Mesenteric fat pad (tissue), 1 donor: ENCODE data around the gene ALDH16A1. TPM values are rescaled to one million over a fixed set of nuclear protein-coding genes. Genes with fewer than 3 reads are reported as not detected.

ENCODE experiments used
- DNase-seq: peaks from one replicate; pipeline ENCODE4 v3.0.0-alpha.2; 2020; ENCODE audit warnings: low spot score
- total RNA-seq: library from RNA; stranded (reverse); fragmentation: NEBNext Ultra II Directional; extraction: Animal tissue kit (Norgen Biotek cat#: 25700); gene quantifications from one replicate; pipeline ENCODE4 v1.2.1, GENCODE V29; 2021
- donor health status: DM: yes; HTN: yes; CAD: no.

Gene ALDH16A1
- total RNA-seq, 1 donor from 2014 or later, result 32.1 TPM

DNA sequence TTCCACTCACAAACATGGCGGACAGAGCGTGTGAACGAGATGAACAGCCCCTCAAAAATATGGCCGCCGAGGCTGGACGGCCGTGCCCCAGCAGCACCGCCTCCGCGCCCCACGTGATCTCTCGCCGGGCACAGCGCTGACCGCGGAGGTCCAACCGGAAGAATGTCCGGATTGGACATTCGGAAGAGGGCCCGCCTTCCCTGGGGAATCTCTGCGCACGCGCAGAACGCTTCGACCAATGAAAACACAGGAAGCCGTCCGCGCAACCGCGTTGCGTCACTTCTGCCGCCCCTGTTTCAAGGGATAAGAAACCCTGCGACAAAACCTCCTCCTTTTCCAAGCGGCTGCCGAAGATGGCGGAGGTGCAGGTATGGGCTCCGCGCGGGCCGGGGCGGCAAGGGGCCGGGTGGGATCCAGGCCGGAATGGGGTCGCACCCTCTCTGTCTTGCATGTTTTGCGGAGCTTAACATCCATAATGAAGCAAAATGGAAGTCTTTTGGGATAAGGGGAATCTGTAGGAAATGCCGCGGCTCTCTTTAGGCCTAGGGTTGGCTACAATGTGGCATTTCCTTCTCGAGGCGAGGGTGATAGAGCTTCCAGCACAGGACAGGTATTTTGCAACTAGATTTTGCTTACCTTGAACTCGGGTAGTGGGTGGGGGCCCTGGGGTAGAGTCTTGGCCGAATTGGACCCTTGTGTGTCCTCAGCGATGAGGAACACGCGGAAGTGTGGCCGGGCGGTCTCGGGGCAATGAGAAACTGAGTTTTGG, 34.4 kb downstream of the ALDH16A1 start, which contains the start of gene RPL13A:
Gene RPL13A, plus strand, starts transcription at position 332 of the 769 bp plus-strand sequence. Its CDS starts 22 bp downstream, at position 354.
- DNase-seq, result peak; percentile 100

DNA sequence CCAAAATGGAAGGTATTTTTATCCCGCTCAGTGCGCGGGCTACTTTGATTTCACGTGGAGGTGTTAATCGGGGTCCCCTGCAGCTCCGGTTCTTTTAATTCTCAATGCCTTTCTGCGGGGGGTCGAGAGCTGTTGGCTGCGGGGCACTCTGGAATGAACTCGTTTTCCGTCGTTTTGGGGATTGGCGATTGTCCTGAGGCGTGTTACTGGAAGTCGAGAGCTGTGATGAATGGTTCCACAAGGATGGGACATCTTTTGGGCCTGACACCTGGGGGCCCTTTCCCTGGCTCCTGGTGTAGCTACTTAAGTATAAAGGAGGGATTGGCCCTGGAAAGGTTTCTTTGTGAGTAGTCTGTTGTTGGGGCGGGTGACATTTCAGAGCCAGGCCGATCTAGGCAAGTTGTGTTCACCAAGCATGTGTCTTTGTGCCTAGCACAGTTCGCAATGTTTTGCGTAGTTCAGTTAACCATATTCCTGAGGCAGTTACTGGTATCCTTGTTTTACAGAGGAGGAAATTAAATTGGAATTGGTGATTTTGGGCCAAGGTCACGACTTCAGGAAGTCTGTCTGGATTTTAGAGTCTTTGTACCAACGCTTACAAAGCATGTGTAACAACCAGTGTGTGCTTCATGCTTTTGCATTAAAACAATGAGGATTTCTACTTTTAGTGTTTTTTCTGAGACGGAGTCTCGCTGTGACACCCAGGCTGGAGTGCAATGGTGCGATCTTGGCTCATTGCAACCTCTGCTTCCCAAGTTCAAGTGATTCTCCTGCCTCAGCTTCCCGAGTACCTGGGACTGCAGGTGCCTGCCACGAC, 35.2 kb downstream of the ALDH16A1 start:
- DNase-seq, result no peak

DNA sequence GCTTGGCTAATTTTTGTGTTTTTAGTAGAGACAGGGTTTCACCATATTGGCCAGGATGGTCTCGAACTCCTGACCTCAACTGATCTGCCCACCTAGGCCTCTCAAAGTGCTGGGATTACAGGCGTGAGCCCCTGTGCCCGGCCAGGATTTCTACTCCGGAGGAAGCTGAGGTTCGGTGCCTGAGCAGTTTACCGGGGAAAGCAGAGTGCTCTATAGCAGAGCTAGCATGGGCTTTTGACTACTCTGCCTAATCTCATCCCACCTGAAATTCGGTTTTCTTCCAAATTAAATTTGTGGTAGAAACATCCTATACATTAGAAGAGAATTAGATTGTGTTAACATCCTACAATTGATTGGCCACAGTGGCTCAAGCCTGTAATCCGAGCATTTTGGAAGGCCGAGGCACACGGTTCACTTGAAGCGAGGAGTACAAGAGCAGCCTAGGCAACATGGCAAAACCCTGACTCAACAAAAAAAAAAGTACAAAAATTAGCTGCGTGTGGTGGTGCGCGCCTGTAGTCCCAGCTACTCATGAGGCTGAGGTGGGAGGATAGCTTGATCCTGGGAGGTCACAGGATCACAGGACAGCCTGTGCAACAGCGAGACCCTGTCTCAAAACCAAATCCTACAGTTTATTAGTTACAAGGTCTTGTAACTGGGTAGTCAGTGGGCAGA, 36.0 kb downstream of the ALDH16A1 start:
- no peak for DNase-seq

DNA sequence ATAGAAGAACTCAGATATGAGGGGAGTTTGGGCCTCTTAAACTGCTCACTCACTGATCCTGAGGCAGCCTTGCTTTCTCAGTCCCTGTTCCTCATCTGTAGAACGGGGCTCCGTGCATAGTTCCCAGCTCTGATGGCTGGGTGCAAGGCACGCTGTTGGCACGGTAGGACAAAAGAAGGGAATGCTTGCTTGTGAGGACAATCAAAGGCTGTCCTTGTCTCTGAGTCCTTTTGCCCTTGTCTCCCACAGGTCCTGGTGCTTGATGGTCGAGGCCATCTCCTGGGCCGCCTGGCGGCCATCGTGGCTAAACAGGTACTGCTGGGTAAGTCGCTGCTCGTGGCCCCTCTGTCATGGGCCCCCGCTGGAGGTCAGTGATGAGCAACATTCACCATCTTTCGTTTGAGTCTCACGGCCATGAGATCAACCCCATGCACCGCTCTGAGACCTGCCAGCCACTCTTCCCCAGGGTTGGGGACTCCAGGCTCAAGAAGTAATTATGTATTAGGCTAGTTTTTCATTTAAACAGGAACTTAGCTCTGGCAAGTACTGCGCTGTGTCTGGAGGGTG, 36.7 kb downstream of the ALDH16A1 start:
- no peak for DNase-seq

DNA sequence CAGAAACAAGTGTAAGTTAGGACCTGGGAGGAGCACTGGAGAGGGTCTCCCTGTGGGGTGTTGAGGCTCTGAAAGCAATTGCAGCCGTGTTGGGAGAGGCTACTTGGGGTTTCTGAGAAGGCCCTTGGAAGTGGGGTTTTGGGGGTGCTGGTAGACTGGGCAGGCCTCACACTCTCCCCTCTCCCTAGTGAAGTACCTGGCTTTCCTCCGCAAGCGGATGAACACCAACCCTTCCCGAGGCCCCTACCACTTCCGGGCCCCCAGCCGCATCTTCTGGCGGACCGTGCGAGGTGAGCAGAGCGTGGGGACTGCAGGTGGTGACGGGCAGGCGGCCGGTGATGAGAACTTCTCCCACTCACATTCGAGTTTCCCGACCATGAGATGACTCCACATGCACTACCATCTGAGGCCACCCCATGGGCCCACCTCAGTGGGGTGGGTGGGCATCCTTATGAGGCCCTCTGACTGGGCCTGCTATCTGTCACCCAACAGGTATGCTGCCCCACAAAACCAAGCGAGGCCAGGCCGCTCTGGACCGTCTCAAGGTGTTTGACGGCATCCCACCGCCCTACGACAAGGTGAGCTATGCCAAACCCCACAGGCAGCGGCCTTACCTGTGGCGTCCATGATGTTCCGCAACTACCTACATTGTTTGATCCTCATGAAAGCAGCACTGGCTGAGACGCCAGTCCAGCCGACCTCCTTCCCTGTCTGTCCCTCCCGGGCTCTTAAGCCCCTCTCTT, 37.4 kb downstream of the ALDH16A1 start:
- DNase-seq, result no peak

DNA sequence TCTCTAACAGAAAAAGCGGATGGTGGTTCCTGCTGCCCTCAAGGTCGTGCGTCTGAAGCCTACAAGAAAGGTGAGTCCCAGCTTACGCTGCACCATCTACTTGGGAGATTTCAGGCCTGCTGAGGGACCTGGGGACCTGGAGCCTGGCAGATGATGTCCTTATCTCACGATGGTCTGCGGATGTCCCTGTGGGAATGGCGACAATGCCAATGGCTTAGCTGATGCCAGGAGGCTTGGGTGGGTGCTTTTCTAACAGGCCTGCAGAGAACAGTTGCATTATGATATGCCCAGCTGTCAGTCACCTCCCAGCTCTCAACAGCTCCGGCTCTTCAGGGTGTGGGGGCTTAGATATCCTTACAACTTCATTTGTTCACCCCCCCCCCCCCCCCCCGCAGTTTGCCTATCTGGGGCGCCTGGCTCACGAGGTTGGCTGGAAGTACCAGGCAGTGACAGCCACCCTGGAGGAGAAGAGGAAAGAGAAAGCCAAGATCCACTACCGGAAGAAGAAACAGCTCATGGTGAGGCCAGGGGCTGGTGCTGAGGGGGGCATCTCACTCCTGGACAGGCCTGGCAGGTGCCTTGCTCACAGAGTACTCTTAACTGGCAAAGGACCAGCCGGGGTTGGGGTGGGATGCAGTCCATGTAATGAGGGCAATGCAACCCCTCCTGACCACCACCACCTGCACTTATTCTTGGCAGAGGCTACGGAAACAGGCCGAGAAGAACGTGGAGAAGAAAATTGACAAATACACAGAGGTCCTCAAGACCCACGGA, 38.2 kb downstream of the ALDH16A1 start:
- no peak for DNase-seq

DNA sequence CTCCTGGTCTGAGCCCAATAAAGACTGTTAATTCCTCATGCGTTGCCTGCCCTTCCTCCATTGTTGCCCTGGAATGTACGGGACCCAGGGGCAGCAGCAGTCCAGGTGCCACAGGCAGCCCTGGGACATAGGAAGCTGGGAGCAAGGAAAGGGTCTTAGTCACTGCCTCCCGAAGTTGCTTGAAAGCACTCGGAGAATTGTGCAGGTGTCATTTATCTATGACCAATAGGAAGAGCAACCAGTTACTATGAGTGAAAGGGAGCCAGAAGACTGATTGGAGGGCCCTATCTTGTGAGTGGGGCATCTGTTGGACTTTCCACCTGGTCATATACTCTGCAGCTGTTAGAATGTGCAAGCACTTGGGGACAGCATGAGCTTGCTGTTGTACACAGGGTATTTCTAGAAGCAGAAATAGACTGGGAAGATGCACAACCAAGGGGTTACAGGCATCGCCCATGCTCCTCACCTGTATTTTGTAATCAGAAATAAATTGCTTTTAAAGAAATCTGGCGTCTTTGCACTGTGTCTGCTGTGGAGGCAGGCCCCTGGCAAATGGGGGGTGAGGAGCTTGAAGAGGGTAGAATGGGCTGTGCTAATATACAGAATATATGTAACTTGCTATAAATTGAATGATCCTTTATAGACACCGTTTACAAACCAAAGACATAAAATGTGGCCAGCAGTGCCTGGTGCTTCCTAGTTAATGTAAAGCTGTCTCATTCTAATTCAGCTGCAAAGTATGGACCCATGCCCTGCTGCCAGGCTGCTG, 39.0 kb downstream of the ALDH16A1 start:
- no peak for DNase-seq

DNA sequence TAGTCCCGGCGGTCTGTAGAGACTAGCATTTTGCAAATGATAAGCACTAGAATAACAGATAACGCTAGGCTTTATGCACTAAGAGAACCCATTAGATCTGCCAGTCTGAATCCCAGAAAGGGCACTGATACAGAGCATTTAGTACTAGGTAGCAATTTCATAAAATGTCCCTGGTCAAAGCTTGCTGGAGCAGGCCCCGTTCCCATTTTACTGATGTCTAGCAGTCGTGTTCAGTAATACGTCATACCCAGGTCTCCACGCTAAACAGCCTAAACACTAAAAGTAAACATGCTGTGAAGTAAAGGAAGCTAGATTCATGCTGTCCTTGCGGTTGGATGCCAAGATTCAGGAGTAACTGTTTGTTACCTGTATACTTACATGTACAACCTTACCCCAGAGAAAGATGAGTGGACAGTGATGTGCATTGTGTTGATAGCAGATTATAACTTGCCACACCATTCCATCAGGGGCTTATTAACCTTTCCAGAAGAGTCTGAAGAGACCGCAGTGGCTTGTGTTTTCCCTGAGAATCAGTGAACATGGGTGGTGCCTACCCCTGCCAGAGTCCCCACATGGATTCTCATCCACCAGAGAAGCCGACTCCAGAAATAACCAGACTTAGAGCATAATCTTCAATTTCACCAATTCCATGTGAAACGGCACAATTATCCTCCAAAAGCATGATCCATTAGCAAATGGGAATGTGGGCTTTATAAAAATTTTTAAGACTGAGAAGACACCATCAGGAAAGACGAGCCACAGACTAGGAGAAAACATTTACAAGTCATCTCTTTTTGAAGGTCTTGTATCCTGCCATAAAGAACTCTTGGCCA, 39.8 kb downstream of the ALDH16A1 start:
- no peak for DNase-seq

DNA sequence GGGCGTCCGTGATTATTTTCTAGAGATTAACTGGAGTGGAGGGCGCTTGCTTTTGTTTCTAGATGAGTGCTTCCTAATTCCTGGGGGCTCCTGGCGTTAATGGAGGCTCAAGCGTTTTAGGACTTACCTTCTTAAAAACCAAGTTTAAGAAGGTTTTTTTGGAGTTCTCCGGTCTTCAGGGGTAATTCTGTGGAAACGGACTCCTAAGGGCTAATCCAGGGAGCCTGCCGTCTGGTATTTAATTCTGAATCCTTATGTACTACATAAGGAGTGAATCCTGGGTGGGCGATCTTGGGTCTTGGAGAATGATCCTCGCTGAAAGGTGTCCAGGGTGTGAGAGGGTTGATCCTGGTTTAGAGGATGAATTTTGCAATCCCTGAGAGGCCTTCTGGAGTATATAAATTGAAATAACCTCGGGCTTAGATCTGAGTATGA, 43.6 kb downstream of the ALDH16A1 start:
- no peak for DNase-seq

DNA sequence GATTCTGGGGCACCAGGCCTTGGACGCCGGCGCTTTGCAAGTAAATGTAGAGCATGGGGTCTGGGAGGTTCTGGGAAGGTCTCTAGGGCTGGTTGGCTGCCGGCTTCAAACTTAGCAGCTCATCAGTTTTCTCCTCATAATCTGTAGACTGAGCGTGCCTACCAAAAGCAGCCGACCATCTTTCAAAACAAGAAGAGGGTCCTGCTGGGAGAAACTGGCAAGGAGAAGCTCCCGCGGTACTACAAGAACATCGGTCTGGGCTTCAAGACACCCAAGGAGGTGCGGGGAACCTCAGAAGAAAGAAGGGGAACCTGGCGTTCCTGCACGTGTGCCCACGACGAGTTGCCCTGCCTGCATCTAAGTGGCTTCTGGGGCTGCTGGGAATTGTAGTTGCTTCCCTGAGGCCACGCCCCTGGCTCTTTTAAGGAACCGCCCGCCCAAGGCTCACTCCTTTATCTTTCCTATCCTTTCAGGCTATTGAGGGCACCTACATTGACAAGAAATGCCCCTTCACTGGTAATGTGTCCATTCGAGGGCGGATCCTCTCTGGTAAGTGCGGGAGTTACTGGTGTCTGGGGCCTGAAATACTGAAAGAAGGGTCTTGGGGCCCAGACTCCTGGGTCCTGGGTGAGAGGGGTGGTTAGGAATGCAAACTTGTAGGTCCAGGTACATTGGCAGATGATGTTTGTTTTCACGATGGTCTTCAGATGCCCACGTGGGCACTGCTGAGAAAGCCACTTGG, 44.2 kb downstream of the ALDH16A1 start:
- no peak for DNase-seq

DNA sequence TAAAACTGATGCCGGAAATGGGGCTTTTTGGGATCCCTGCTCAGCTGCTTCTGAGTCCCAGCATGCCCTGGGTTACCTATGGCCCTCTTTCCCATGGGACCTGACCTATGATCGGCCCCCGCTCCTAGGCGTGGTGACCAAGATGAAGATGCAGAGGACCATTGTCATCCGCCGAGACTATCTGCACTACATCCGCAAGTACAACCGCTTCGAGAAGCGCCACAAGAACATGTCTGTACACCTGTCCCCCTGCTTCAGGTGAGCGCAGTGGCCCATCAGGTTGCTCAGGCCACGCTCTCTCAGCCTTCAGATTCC, 44.7 kb downstream of the ALDH16A1 start:
- no peak for DNase-seq

DNA sequence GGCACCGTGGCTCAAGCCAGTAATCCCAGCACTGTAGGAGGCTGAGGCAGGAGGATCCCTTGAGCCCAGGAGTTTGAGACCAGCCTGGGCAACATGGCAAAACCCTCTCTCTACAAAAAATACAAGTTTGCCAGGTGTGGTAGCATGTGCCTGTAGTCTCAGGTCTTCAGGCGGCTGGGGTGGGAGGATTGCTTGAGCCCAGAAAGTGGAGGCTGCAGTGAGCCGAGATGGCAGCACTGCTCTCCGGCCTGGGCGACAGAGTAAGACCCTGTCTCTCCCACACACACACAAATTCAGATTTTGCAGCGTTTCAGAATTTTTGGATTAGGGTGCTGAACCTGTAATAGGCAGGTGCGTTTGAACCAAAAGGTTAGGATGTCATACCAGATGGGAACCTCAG, 45.5 kb downstream of the ALDH16A1 start:
- no peak for DNase-seq

DNA sequence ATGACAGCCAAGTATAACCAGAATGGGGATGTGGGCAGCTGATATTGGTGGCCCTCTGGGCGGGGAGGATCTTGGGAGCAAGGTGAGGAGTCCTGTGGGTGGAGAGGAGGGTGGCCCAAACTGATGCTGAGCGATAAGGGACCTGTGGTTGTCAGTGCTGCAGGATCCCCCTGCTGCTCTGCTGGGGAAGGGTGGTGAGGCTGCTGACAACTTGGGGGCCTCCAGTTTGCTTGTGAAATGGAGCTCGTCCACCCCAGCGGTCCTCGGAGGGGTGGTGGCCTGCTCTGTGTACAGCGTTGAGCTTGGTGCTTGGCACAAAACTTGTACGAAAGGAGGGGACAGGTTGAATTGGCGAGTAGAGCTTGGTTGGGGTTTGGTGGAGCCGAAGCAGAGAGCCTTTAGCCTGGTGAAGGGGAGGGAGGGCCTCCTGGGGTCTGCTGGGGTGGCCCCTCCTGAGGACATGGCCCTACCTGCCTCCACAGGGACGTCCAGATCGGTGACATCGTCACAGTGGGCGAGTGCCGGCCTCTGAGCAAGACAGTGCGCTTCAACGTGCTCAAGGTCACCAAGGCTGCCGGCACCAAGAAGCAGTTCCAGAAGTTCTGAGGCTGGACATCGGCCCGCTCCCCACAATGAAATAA, 46.1 kb downstream of the ALDH16A1 start:
- DNase-seq, result no peak

DNA sequence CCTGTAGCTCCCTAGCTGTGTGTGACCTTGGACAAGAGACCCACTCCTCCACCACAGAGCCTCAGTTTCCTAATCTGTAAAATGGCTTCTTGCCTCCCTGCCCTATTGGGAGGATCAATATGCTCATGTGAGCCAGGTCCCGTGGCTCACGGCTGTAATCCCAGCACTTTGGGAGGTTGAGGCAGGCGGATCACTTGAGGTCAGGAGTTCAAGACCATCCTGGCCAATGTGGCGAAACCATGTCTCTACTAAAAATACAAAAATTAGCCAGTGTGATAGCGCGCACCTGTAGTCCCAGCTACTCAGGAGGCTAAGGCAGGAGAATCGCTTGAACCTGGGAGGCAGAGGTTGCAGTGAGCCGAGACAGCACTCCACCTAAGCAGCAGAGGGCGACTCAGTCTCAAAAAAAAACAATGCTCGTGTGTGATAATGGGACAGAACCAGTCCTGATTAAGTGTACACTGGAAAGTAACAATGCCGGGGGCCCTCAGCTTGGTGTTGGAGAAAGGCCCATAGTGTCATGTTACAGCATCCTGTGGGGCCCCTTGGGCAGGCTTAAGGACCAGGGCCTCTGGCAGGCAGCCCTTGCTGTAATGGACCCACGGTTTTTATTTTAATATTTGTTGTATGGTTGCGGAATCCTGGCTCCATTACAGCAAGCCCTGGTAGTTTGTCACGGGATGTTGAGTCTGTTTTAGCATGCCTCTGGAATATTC, 50.0 kb downstream of the ALDH16A1 start:
- no peak for DNase-seq

DNA sequence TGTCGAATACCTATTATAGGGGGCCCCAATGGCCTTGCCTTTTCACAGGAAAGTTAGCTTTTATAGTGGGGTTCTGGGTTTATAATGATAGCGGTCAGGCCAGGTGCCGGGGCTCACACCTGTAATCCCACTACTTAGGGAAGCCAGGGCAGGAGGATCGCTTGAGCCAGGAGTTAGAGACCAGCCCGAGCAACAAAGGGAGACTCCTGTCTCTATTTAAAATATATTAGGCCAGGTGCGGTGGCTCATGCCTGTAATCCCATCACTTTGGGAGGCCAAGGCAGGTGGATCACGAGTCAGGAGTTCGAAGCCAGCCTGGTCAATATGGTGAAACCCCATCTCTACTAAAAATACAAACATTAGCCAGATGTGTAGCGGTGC, 50.5 kb downstream of the ALDH16A1 start:
- DNase-seq, result no peak

DNA sequence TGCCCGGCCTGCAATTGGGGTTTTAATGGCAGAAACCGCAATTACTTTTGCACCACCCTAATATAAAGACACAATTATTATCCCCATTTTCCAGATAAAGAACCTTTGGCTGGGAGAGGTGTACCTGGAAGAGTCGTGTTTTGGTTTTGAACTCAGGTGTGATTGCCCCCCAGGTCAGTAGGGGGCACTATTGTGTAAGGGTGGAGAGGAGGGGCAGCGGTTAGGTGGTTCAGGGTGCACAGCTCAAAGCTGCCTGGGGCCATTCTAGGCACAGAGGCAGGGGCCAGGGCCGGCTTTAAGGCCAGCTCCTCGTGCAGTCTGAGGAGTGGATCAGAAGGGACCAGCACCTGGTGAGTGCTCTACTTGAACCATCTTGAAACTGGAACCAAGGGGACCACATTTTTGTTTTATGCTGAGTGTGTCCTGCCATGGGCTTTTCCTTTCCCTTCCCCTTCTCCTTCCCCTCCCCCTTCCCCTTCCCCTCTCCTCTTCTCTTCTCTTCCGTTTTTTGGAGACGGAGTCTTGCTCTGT, 53.6 kb downstream of the ALDH16A1 start:
- DNase-seq, result no peak
